GDM1 (cell line): ENCODE measurements around the gene ARL6IP1.

Experiments
- DNase-seq: peaks from one replicate; lab custom pipeline; 2025; lab: John Stamatoyannopoulos, UW

ARL6IP1 gene

DNA sequence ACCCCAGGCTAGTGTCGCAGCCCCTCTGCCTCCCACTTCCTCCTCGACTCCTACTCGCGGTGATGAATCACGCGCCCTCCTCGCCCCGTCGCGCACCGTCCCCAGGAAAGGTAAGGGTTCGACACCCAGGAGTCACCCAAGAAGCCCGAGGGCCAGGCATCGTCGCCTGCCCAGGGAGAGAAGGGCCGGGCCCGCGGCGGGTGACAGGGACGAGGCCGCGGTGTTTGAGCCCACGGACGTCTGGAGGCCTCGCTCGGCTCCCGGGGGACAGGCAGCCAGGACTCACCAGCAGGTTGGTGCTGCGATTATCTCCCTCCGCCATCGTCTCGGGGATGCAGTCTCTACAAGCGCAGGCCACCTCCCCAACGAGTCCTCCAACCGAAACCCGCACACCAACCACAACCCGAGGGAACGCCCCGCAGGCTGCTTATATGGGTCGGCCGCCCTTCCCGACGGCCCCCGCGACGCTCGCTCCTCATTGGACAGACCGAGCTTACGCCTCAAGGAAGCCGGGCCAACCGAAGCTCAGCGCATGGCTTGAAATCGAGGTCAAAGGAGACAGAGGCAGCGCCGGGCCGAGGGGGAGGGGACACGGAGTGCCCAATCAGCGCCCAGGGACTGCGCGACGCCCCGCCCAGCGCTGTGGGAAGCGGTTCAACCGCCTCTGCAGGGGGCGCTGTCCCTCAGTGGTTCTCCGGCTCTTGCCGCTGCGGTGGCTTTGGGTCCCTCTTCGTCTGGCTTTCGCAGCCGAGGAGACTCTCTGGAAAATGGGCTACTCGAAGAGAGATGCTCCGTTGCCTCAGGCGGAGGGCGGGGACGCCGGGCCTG lies at the start of gene ARL6IP1:
Gene ARL6IP1 (minus strand): TSS at position 405 of the 828 bp plus-strand sequence. CDS start 83 bp downstream, at position 322.
- peak; percentile 99 for DNase-seq

DNA sequence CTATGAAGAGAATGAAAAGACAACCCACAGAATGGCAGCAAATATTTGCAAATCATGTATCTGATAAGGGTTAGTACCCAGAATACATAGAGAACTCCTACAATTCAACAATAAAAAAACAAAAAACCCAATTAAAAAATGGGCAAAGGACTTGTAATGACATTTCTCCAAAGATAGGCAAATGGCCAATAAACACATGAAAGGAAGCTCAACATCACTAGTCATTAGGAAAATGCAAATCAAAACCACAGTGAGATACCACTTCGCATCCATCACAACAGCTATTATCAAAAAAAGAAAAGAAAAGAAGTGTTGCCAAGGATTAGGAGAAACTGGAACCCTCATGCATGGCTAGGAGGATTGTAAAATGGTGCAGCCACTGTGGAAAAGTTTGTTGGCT lies 45.1 kb upstream of the ARL6IP1 start:
- DNase-seq: no peak

DNA sequence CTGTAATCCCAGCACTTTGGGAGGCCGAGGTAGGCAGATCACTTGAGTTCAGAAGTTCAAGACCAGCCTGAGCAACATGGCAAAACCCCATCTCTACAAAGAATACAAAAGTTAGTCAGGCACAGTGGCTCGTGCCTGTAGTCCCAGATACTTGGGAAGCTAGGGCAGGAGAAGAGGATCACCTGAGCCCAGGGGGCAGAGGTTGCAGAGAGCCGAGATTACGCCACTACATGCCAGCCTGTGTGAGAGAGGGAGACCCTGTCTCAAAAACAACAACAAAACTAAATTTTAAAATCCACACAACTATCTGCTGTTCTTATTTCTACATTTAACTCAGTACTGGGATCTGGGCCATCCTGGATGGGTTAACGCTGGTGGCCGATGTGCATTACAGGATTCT lies 41.2 kb upstream of the ARL6IP1 start:
- DNase-seq: no peak

DNA sequence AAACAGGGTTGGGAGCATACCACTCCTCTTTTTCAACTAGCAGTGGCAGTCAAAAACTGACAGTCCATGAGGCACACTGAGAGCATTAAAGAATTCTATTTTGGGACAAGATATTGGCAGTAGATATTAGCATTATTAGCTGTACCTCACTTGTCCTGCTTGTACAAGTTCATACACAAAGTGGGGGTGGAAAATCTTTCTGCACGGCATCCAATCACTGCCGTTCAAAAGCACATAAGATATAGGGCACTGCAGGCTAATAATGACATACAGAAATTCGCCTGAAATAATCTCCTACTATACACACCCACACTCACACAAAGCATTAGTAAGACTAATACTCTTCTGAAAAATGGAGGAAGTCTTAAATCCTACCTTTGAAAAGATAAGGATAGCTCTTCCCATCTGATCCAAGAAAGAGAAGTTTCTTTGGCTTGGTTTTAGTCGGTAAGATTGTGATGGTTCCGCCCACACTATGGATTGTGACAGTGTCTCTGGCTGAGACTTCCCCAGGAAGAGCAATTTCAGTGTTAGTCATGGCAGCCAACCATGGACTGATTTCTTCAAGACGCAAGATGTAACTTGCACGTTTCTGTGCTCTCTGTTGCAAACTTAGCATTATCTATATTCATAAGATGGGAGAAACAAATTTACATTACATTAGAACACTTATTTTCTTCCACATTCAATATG lies 40.6 kb upstream of the ARL6IP1 start:
- DNase-seq: no peak

DNA sequence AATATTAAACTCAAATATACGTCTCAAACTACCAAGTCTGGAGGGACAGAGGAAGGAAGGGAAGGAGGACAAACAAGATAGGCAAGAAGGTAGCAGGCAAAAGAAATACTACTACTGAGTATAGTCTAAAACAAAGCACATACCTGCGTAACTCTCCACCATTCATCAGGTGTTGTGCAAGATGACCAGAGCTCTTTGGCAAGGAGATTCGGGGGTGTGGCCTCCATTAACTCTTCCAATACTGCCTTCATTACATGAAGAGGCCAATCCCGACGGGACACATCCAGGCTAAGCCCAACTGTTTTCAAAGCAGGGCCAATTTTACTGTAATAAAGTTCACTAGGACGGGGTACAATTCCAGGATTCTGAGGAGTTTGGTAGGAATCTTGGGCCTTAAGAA lies 38.2 kb upstream of the ARL6IP1 start:
- DNase-seq: no peak

DNA sequence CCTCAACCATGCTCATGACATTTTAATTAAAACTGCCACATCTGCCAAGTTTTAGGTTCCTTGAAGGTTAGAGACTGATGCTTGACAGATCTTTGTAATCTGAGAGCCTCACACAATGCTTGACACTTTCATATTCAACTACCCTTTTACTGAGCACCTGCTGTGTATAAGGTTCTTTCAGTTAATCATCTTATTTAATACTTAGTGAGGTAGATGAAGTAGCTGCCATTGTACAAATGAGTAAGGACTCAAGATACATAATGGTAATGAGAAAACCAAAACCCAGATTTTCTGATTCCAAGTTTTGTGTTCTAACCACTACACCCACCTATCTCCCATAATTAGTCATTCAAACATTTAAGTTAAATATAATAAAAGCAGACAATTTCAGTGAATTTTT lies 35.4 kb upstream of the ARL6IP1 start:
- DNase-seq: no peak

DNA sequence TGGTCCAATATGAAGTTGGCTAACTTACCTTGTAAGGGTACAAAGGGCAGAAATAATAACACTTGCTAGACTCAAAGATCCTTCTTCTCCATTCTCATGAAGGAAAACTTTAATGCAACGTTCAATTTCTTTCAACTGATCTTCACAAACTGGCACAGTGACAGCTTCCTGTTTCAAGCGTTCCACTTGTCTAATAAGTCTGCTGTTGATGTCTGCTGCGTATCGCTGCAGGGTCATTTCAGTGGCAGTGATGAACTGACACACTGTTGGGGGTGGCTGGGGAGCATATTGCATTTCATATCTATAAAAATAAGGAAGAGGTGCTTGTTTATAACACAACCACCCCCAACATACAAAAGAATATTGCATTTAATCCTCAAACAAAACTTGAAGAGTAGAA lies 33.5 kb upstream of the ARL6IP1 start:
- no peak for DNase-seq

DNA sequence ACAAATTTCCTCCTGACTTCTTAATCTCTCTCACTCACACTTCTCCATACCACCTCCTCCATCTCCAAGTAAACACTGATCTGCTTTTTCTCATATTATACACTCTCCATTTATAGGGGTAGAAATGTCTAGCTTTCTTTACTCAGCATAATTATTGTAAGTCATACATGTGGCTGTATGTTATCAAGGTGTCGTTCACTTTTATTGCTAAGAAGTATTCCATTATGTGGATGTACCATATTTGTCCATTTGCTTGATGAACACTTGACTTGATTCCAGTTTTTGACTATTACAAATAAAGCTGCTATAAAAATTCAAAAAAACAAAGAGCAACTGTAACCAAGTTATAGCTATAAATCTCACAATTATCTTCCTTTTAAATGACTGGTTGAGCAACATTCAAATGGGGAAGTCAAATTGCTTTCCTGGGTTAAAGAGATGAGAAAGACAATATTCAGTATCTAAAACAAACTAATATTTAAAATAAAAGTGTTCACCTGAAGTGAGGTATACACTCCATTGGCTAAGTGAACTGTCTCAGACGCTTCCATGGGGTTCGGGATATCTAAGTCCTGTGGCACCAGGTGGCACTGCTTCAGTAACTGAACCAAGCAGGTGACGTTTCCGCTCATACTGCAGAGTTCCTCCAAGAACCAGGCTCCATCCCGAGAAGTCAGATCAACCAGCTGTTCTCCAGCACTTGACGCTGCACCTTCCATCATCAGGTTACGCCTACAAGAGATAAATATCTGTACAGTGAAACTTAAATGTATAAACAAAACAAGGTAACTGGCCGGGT lies 32.6 kb upstream of the ARL6IP1 start:
- DNase-seq: no peak

DNA sequence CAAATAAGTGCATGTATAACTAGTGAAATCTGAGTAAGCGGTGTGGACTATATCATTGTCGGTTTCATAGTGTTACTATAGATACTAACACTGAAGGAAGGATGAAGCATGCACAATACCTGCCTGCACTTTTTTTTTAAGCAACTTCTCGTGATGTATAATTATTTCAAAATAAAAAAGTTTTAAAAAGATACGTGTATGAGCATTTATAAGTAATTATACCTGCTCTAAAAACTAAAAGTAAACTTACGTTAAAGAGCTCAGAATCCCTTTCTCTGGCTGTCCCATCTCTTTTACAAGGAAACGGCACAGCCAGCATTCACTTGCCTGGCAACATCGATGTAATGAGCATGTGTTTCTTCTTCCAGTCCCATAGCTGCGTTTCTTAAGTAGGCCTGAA lies 31.3 kb upstream of the ARL6IP1 start:
- DNase-seq: no peak

DNA sequence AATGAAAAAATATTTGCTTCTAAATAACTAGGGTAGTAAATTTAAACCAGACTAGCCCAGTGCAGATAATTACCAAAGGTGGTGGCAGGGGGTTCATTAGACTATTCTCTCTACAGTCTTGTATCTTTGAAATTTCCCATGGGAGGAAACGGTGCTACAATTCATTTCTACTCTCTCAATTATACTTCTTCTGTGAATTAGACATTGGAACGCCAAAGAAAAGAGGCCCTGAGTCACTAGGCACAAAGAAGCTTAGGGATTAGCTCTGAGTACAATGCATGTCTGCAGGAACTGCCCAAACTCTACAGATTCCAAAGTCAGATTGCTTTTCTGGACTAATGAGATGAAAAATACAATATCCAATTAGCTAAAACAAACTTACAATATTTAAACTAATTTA lies 30.7 kb upstream of the ARL6IP1 start:
- no peak for DNase-seq

DNA sequence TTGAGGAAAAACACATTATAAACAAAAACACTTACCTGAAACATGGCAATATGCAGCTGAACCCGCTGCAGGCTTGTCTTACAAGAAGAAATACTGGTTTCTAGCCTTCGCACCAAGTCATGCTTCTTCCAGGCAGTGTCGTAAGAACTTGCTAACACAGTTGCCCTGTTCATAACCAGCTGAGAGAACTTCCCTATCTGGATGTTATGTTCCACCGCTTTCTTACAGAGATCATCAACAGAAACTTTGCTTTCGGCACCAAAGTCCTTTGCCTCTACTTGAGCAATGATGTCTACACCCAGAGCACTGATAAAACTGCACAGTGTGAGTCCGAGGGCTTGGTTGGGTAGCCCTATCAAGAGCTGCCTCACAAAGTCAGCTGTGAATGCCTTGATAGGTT lies 27.9 kb upstream of the ARL6IP1 start:
- no peak for DNase-seq

DNA sequence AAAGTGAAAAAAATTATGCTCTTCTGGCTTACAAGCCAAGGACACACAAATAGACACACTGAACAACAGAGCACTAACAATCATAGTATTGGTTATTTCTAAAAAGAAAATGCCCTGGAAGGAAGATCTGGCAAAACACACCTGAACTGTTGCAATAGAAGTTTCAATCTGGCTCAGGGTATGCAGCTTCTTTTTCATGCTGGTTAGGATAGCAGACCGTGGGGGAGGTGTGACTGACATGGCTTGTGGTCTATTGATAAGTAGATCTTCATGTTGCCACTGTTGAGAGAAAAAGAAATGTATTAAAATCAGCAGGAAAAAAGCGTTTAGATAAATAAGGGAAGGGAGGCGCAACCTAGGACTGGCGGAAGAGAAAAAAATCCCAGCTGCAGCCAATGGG lies 26.5 kb upstream of the ARL6IP1 start:
- DNase-seq: no peak

DNA sequence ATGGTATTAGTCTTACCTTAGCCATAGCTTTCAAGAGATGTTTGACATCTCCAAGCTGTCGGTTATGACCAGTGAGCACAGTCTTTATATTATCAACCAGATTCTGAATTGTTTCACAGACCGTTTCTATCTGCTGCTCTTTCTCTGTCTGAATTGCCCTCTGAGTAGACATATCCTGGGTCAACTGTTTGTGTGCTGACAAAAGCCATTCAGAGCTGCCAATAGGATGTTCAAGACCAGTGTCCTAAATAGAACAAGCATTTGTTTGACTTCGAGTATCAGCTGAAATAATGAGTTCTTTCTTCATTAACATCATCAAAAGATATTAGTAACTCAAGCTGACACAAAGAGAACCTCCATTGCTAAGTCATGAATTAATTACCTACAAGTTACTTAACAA lies 14.9 kb upstream of the ARL6IP1 start:
- DNase-seq: no peak

DNA sequence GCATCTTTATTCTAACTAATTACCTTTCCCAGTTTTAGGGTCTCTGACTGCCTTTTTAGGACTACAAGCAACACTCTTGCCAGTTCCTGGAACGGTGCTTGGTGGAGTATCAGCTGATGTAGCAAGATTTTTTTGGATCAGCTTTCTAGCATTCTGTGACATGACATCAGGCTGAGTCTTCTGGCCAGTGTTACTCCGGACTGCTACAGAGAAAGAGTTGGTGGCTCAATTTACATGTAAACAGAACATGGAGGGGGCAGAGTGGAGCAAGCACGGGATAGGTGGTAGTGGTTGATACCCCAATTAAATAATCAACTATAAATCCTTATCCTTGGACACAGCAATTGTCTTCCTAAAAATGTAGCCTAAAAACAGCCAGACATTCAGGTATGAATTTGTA lies 10.6 kb upstream of the ARL6IP1 start:
- DNase-seq: no peak

DNA sequence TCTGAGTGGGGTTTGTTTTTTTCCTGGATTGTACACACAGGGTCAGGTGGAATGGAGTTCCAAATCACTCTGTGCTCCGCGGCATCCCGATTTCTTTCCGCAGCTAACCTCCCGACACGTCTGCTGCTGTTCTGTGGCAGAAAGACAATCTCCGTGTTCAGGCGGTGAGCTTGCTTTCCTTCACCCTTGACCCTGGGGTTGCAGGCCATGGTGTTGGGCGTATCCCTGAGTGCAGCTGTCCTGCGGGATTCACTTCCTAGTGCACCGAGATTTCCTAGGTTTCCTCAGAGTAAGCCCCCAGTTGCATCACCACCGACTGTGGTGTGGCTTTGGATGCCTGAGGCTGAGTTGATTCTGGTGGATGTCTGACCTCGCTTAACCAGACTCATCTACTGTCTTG lies 7.8 kb upstream of the ARL6IP1 start:
- no peak for DNase-seq

DNA sequence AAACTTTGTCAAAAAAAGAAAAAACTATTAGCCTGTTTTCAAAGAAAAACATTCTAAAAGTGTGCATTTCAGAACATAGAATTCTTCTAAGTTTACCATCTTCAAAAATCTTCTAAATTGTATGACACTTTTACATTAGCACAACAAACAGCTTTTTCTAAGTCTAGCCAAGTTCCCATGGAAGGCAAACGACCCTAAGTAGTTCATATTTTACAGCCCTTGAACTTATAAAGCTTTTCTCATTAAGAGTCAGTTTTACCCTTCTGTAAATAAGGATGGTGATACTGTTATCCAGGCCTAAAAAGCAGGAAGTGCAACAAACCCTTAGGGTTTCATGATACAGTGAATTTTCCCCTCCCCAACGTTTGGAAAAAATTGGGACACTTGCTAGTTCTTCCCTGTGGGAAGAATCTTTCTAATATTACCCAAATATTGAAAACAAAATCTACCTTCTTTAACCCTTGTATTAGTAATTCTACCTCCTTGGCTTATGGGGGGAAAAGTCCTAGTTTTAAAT lies 4.0 kb upstream of the ARL6IP1 start:
- DNase-seq: no peak

DNA sequence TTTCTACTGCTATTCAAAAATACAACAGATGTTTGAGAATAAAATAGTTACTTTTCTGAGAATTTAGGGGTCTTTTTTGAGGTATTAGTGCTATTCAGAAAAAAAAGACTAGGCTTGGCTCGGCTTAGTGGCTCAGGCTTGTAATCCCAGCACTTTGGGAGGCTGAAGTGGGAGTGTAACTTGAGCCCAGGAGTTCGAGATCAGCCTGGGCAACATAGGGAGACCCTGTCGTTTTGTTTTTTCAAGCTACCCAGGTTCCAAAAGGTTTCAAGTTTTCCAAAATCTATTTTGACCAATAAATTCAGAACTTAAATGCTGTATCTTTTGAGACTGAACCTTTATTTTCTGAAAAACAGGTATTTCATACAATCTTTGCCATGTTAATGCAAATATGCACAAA lies 3.2 kb upstream of the ARL6IP1 start:
- no peak for DNase-seq

DNA sequence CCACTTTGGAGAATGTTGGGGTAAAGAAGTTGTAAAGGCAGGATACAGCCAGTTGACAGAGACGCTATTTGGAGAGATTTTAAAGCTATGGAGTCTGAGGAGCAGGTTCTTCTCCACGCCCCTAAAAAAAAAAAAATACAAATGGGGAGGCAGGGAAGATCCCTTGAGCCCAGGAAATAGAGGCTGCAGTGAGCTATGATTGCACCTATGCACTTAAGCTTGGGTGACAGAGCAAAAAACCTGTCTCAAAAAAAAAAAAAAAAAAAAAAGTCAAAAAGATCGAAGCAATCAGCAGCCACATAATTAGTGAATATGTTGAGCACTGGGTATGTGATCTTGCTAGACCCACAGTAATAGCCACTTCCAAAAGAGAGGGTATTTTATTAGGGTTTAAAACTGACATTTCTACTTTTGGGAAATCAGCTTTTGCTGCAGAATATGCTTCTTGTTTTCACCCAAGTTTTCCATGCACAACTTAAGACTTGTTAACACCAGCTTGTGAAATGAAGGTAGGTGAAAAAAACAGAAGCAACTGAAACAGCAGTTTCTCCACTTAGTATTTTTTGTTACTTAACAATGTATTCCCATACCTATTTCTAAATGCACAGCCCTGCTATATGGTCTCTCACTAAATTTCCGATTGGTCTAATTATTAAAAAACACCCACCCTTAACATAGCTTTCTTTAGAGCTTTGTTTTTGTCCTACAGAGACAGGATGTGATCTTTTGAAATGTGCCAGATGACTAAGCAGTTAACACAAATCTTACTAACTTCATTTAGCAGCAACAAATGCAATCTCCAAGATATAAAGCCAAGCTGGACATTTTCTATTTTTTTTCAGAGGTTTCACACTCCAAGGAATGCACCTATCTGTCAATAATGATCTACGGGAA lies 2.5 kb upstream of the ARL6IP1 start:
- DNase-seq: no peak

DNA sequence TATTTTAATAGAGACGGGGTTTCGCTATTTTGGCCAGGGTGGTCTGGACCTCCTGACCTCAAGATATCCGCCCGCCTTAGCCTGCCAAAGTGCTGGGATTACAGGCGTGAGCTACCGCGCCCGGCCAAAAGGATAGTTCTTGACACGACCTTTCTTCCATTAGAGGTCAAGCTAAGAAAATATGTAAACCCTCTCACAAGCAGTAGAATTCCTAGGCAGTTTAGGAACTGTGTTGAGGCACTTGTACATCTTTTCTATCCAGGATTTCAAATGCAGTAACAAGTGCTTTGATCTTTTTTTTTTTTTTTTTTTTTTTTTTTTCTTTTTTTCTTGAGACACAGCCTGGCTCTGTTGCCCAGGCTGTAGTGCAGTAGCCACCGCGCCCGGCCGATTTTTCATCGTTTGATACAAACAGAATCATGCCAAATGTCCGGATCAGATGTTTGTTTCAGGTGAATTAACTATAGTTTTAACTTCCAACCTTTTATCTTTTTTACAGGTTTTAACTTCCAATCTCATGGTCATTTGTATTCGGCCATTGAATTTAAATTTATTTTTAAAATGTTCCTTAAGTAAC lies 1.5 kb upstream of the ARL6IP1 start:
- no peak for DNase-seq

DNA sequence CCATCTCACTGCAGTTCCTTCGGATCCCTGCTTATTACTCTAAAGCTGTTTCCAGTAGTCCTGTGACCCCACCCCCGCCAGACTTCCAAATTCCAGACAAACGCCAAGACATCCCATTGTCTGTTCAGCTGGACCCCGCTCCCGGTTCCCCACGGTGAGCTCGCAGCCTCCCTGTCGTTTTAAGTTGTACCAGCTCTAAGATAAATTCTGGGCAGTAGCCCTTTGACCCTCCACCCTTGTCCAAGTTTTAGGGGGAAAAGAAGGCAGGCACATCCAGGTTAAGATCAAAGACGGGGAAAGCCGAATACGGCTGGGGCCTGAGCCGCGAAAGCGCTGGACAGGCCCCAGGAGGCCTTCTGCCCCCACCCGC lies 589 bp downstream of the ARL6IP1 start:
- no peak for DNase-seq

DNA sequence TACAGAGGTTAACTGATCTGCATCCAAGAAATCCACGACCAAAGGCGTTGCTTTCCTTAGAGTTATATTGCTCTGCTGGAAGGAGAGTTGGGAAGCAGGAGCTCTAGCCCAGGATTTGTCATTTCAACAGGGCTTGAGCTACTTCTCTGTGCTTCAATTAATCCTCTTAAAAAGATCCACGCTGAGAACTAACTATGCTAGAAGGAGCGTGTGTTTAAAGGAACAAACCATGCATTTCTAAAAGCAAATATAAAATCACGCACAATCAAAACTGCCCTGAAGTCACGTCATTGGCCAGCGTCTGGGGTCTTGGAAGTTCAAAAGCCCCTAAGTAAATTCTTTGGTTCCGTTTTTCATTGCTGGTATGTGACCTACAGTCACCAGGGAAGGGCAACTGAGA lies 1.1 kb downstream of the ARL6IP1 start:
- DNase-seq: no peak
